HL-60/S4 treated with retinoic acid at 250 ng/mL for 4 days and 3 days (cell line): ENCODE measurements around the gene ABHD16A.

Source experiments
- in situ Hi-C: fragments of 300-500 bp; cut with MboI; formaldehyde crosslinking; loops from 2 replicates; pipeline ENCODE4 v1.7.0; 2022; ENCODE audit warnings: low sequenced_read_pairs

Gene ABHD16A

GRCh38 chr6:31732029-31732428 lies 28.9 kb upstream of the ABHD16A start:
- in situ Hi-C loops: no loop called here

GRCh38 chr6:31730631-31731086 lies 27.5 kb upstream of the ABHD16A start:
- in situ Hi-C loops: no loop called here

- in situ Hi-C loops: no loop called here
These were observed 27.0 kb upstream of the ABHD16A start for GRCh38 chr6:31729979-31730630.

GRCh38 chr6:31729515-31729978 lies 26.4 kb upstream of the ABHD16A start:
- in situ Hi-C loops: no loop called here

GRCh38 chr6:31728767-31729514 lies 25.8 kb upstream of the ABHD16A start, which contains the start of gene DDAH2:
Gene DDAH2 (minus strand): TSS chr6:31729299. CDS start chr6:31729161, 138 bp downstream.
- in situ Hi-C loops: no loop called here

- in situ Hi-C loops: no loop called here
These were observed 24.9 kb upstream of the ABHD16A start for GRCh38 chr6:31727717-31728671.

- in situ Hi-C loops: no loop called here
These were observed 24.1 kb upstream of the ABHD16A start for GRCh38 chr6:31727034-31727716.

GRCh38 chr6:31725502-31726350 lies 22.6 kb upstream of the ABHD16A start:
- in situ Hi-C loops: no loop called here

- in situ Hi-C loops: no loop called here
These were observed 21.0 kb upstream of the ABHD16A start for GRCh38 chr6:31723980-31724691.

- in situ Hi-C loops: no loop called here
These were observed 20.3 kb upstream of the ABHD16A start, which contains the start of gene MPIG6B for GRCh38 chr6:31723245-31723979. Gene MPIG6B (plus strand): TSS chr6:31723373. CDS start chr6:31723384, 11 bp downstream.

GRCh38 chr6:31722173-31722572 lies 19.0 kb upstream of the ABHD16A start:
- in situ Hi-C loops: no loop called here

- in situ Hi-C loops: no loop called here
These were observed 18.4 kb upstream of the ABHD16A start, which contains the start of gene LY6G6C for GRCh38 chr6:31721351-31722020. Gene LY6G6C (minus strand): TSS chr6:31721746. CDS start chr6:31721679, 67 bp downstream.

- in situ Hi-C loops: no loop called here
These were observed 17.2 kb upstream of the ABHD16A start for GRCh38 chr6:31720196-31720770.

GRCh38 chr6:31719001-31719400 lies 15.9 kb upstream of the ABHD16A start:
- in situ Hi-C loops: no loop called here

- in situ Hi-C loops: no loop called here
These were observed 15.1 kb upstream of the ABHD16A start for GRCh38 chr6:31718265-31718664.

- in situ Hi-C loops: no loop called here
These were observed 14.5 kb upstream of the ABHD16A start for GRCh38 chr6:31717499-31718222.
